ENCODE measurements around the gene DGCR2. TPM values are rescaled to one million over a fixed set of nuclear protein-coding genes. Genes with fewer than 3 reads are reported as not detected.

Gene DGCR2
- total RNA-seq, 1 donor from 2014 or later: 36.3 TPM

DNA sequence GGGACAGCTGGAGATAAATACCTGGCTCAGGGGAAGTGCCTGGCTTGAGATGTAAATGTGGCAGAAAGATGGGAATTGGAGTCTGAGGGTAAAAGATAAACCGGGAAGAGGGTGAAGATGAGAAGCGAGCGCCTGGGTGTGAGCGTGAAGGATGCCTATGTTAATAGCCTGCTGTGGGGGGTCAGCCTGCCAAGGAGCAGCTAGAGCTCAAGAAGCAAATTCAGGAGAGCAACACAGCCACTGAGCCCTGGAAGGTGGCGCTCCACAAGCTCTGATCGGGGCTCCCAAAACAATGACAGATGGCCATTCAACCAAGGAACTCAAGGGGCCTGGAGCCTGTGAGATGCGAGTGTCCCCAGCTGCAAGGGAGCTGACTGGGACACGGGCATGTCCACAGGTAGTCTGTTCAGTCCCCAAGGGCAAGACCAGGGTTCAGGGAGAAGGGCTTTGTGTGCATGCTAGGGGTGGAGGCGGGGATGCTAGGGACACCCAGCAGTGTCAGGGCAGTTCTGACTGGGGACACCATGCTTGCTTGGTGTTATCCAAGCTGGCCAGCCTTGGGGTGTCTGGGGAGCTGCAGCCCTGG lies 25.1 kb upstream of the DGCR2 start:
- intact Hi-C loops (cut with micrococcal nuclease): loop anchor here (10.0 kb wide), 1 partner anchor 708 kb away; the partner anchor contains the start of genes GNB1L and RTL10

DNA sequence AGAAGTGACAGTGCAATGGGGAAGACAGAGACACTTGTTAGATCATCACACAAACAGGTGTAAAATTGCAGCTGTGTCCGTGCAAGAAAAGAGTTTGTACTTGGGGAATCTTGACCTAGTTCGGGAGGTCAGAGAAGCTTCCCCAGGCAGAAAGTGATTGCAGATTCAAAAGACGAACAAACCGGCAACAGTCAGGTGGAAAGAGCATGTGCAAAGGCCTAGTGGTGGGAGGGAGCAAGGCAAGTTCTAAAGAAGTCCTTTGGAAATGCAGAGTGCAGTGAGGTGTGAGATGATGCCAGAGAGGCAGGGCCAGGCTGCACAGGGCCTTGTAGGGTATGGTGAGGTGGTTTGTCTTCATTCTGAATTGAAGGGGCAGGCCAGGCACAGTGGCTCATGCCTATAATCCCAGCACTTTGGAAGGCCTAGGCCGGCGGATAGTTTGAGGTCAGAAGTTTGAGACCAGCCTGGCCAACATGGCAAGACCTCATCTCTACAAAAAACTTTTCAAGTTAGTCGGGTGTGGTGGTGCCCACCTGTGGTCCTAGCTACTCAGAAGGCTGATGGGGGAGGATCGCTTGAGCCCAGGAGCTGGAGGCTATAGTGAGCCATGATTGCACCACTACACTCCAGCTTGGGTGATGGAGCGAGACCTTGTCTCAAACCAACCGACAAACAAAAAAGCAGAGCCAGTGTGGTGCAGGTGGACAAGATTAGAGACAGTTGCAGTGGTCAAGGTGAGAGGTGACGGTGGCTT lies 24.2 kb upstream of the DGCR2 start:
- intact Hi-C loops (cut with micrococcal nuclease): loop anchor here (10.0 kb wide), 1 partner anchor 708 kb away; the partner anchor contains the start of genes GNB1L and RTL10

DNA sequence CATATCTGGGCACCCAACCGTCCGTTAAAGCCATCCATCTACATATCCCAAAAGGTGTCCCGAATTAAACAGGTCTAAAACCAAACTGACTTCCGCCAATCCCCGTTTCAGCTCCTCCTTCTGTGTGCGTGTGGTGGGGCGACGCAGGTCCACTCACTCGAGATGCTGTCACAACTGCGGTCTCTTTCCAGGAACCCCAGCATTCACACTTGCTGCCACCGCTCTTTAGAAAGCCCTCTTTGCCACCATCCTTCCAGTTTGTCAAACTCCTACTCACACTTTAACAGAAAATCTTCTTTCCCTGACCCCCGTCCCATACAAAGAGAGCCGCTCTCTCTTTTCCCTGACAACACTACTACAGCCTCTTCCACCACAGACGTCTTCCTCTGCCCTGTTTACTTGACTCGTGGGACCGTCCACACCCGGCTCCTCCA lies 21.8 kb upstream of the DGCR2 start:
- intact Hi-C loops (cut with micrococcal nuclease): loop anchor here (1.0 to 10.0 kb wide), 11 partner anchors 22 to 973 kb away; partner anchors contain the start of genes C22orf39, CDC45, CLTCL1 and DGCR2

GRCh38 chr22:19143212-19143611 lies 21.0 kb upstream of the DGCR2 start:
- intact Hi-C loops (cut with micrococcal nuclease): loop anchor here (10.0 kb wide), 1 partner anchor 712 kb away; the partner anchor contains the start of genes GNB1L and RTL10

DNA sequence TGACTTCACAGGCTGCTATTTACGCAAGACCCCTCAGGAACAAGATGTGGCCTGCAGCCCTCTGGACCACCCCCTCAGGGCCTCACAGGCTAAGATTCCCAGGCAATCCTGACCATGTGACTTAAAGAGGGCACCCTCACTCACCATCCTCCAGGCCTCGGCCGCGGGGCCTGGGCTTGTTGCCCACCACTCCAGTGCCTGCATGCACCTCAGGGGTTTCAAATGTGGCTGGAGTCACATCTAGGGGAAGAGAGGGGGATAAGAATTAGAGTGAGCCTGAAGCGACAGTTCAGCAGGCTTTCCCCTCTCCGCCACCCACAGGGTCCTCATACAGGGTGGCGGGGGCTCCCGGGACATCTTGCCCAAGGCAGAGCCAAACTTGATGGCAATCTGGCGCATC lies 20.2 kb upstream of the DGCR2 start:
- intact Hi-C loops (cut with micrococcal nuclease): loop anchor here (10.0 kb wide), 1 partner anchor 712 kb away; the partner anchor contains the start of genes GNB1L and RTL10

DNA sequence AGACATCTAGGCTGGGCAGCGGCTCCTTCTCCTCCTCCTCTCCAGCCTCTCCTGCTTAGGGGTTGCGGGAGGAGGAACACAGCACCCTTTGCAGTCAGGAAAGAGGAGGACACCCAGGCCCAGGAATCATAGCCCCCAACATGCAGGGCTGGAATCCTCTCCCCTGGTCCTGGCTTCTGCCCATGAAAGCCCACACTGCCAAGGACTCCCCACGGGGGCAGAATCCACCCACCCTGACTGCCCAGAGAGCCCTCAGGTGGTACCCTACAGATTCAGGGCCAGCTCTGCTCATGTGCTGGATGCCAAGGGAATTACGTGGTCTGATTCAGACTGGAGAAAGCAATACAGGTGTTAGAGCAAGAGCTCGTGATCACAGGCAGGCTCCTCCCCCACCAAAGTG lies 17.8 kb upstream of the DGCR2 start:
- intact Hi-C loops (cut with micrococcal nuclease): loop anchor here (10.0 kb wide), 1 partner anchor 715 kb away; the partner anchor contains the start of genes GNB1L and RTL10

GRCh38 chr22:19139001-19139356 lies 16.8 kb upstream of the DGCR2 start:
- intact Hi-C loops (cut with micrococcal nuclease): no loop called here

DNA sequence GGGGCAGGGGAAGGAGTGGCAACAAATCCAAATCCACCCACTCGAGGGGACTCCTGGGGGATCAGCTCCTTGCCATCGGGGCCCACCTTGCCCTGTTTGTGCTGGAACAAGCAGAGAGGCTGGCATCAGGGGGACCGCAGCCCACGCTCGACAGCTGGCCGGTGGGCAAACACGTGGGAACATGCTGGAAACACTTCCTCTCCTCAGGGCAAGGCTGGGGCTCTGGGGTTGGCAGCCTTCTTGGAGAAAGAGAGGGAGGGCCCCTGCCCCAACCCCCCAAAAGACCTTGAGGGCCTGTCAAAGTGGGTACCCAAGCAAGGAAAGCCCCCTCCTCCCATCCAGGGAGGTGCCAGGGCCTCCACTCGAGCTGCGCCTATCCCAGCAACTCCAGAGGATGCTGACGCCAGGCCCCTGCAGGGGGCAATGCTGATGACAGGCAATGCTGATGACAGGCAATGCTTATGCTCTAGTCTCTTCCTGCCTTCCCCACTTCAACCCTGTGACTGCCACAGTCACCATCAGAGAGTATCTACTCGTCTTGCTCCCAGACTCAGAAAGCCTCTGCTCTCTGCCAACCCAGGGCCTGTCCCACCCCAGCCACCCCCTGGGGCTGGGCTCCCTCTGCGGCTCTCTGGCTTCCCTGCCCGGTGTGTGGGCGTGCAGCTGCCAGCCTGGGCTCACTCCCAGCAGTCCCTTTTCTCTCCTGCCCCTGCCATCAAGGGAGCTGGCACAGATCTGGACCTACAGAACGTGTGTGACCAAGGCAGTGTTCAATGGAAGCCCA lies 16.2 kb upstream of the DGCR2 start:
- intact Hi-C loops (cut with micrococcal nuclease): no loop called here

GRCh38 chr22:19137384-19138216 lies 15.4 kb upstream of the DGCR2 start:
- intact Hi-C loops (cut with micrococcal nuclease): no loop called here

GRCh38 chr22:19136915-19137314 lies 14.7 kb upstream of the DGCR2 start:
- intact Hi-C loops (cut with micrococcal nuclease): no loop called here

DNA sequence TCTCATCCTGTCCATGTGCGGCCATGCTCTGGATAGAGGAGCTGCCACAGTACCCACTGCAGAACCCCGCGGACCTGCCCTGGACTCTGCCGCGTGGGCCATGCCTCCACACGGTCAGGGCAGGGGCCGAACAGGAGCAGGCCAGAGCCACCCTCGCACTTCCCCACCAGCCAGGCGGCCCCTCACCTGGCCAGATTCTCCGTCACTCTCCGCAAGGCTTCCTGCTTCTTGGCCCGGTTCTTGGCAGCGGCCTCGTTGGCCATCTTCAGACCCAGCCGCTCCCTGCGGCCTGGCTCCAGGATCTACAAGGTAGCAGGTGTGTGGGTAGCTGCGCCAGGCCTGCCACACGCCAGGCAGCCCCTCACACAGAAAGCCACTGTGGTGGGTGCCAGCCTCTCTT lies 12.7 kb upstream of the DGCR2 start:
- intact Hi-C loops (cut with micrococcal nuclease): no loop called here

DNA sequence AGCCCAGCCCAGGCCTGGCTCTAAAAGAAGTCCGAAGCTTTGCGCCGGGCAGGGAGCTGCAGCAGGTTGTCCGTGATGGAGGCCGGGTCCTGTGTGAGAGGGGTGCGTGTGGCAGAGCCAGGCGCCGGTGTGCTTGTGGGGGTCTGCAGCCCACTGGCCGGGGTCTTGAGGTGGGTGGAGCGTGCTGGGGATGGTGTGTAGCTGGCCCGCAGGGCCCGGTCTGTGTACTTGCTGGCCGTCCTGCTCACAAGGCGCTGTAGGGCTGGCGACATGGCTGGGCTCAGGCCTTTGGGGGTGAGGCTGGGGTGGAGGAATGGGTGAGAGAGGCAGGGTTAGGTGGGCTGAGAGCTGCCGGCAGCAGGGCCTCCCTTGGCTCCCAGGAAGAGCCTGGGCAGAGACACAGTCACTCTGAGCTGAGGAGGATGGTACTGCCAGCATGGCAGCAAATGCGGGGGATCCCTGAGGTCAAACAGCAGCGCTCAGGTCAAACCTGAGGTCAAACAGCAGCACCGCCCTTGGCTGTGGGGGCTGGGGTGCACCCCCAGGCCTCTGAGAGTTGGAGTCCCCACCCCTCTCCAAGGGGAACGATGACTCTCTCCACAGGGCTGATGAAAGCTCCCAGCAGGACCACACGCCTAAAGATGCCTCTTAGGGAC lies 12.1 kb upstream of the DGCR2 start:
- intact Hi-C loops (cut with micrococcal nuclease): no loop called here

DNA sequence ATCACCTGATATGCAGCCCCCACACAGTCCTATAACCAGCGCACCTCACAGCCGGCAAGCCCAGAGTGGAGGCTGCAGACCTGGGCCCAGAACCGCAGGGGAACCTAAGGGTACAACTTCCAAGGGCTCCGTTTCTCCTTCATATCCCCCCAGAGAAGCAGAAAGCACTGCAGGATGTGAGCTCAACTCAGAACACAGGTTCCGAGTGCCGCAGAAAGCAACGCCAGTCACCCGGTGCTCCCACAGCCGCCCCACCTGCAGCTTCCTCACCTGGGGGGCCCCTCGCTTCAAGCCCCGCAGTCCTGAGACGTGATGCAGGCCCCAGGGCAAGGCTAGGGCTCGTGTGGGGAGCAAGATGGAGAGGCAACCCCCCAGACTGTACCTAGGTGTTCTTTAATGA lies 11.3 kb upstream of the DGCR2 start:
- intact Hi-C loops (cut with micrococcal nuclease): no loop called here

GRCh38 chr22:19132693-19133400 lies 10.6 kb upstream of the DGCR2 start:
- intact Hi-C loops (cut with micrococcal nuclease): no loop called here

- intact Hi-C loops (cut with micrococcal nuclease): no loop called here
These were observed 9.9 kb upstream of the DGCR2 start for GRCh38 chr22:19132153-19132552.

- intact Hi-C loops (cut with micrococcal nuclease): no loop called here
These were observed 9.4 kb upstream of the DGCR2 start for GRCh38 chr22:19131685-19132015.

GRCh38 chr22:19130959-19131684 lies 8.9 kb upstream of the DGCR2 start, which contains the start of gene TSSK2:
TSS of gene TSSK2 (plus strand) at chr22:19131308. CDS start at chr22:19131400, 92 bp downstream.
- intact Hi-C loops (cut with micrococcal nuclease): no loop called here

DNA sequence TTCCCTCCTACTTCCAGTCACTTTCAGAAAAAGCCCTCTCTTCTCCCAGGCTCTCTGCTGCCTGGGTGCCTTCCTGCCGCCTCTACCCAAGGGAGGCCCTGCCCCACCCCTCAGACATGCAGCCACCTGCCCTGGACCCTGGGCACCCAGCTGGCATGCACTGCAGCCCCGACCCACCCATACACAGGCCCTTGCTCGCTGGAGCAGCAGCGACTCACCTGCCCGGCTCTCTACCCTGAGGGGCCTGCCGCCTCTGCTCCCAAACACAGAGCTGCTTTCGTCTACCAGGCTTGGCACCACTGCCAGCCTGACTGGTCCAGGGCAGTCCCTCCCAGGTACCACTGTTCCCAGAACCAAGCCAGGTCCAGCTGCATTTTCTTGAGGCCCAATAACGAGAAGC lies 7.7 kb upstream of the DGCR2 start:
- intact Hi-C loops (cut with micrococcal nuclease): no loop called here

All from T-helper 1 cell treated with Interleukin-12 subunit alpha and Interleukin-12 subunit beta and Interleukin-4 antibody, amounts not matched to agents 30 ng/mL and 1 ng/mL, for 36 hours (primary cell).